Measurements from ENCODE around the gene ALDH16A1. TPM values are rescaled to one million over a fixed set of nuclear protein-coding genes. Genes with fewer than 3 reads are reported as not detected.

Gene ALDH16A1
- 10 to 100 TPM; 33.9 to 70.5 (median 63.5) TPM for total RNA-seq

DNA sequence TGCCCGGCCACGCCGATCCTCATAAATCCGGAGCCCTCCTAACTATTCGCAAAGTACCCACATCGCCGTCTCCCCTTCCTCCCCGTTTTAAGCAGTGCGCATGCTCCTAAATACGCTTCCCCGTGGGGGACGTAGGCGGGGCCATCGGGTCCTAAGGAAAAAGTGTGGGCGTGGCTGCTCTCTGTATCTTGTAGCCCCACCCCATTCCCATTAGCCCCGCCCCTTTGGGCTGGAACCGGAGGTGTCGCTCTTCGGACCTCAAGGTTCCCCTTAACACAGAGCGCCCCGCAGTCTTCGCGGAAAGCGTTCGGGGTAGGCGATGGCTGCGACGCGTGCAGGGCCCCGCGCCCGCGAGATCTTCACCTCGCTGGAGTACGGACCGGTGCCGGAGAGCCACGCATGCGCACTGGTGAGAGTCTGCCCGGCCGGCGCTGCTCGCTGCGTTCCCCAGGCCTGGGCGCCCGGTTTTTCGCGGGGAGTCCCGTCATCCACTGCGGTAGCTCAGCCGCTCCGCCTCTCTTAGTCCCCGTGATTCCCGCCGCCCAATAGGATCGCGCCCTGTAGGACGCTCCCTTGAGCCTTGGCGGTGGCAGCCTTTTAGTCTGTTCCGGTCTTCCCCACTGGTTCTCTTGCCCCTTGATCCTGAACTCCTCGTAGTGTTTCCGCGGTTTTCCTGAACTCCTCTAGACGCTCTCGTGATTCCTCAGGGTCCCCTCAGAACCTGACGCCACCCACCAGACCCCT is at the start of gene ALDH16A1:
TSS of gene ALDH16A1 (plus strand) at position 213 of the 744 bp plus-strand sequence. CDS start at position 320, 107 bp downstream.
- Histone ChIP-seq H3K27ac (peak within 1 kb of the TSS; percentile 90 to 99 (median 94)), H3K4me1 (peaks cover 0 to 71% (median 16%) of the 10 kb centered on the region in 4 donors), H3K27me3 (no peaks in the 10 kb centered on the region), H3K9me3 (no peaks in the 10 kb centered on the region), H3K4me3 (peak within 1 kb of the TSS; percentile 56 to 92 (median 78)), H3K36me3 (peaks cover 0 to 21% (median 5%) of the 10 kb centered on the region in 3 donors)
- DNase-seq (ENCODE audit: low spot score in 2 of 2), result peak; percentile 95 to 100
- TF ChIP-seq EP300 (IDR thresholded peaks at IDR 0.05) (peak; percentile 74 to 90), CTCF (IDR thresholded peaks at IDR 0.05) (peak in 1 of 5 experiments; percentile 17), POLR2A (IDR thresholded peaks at IDR 0.05) (peak; percentile 85 to 96)
- WGBS, 2 donors, result 0% methylated on average over 39 to 60 of the region's 66 CpGs

DNA sequence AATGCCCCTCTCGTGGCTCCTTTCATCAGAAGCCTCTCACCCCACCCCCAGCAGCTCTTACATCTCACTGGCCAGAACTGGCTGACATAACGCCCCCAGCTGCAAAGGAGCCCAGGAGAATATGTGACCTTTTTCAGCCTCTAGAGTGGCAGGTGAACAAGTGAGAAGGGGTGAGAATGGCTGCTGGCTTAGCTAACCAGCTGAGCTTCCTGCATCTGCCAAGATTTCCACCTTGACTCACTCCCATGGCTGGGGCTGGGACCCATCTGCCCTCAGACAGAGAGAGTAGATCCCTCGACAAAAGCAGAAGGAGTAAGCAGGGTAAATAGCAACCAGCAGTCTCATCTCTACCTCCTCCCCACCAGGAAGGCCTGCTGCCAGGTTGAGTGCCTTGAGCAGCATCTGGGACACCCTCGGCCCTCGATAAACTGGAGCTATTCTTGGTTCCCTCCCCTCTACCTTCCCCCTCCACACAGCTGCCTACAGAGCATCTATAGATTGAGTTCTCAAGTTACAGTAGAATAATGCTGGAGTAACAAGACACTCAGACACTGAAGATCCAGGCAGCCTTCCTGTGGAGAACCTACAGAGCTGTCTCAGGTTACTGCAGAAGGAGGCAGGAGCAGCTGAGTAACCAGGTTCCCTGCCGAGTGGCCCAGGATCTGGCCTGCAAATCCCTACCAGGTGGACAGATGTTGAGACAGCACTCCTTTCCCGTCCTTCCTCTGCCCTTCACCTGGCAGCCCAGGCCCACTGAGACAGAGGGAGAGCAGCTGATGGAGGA is 49.4 kb upstream of the ALDH16A1 start:
- 48 to 51% methylated on average over 7 of the region's 7 CpGs for WGBS, 2 donors
- DNase-seq (ENCODE audit: low spot score in 2 of 2), result no peak
- TF ChIP-seq EP300 (IDR thresholded peaks at IDR 0.05), result no peak
- TF ChIP-seq CTCF (IDR thresholded peaks at IDR 0.05), result no peak

DNA sequence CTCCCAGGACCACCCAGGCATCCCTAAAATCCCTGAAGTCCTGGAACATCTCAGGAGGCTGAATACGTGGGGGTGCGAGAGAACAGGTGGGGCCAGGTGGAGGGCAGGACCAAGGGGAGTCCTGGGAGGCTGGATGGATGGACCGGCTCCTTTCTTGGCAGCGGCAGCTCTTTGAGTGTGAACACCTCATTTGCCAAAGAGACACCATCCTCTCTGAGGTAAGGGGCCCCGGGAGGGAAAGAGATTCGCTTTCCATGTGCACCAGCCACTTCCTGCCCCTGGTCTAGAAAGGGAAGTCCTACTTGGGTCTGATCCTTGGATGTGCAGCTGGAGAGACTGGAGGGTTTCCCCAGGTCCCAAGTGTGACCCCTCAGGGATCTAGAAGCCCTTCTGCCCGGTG is 45.9 kb upstream of the ALDH16A1 start:
- TF ChIP-seq POLR2A (IDR thresholded peaks at IDR 0.05) (no peak), CTCF (IDR thresholded peaks at IDR 0.05) (no peak), EP300 (IDR thresholded peaks at IDR 0.05) (no peak)
- Histone ChIP-seq H3K27me3 (no peaks in the 10 kb centered on the region), H3K36me3 (no peaks in the 10 kb centered on the region), H3K9me3 (no peaks in the 10 kb centered on the region), H3K4me1 (peaks cover 0 to 12% (median 0%) of the 10 kb centered on the region in 4 donors), H3K27ac (no peak overlapping the region), H3K4me3 (no peak overlapping the region)
- WGBS, 2 donors, result 72 to 75% methylated on average over 7 of the region's 7 CpGs
- no peak for DNase-seq (ENCODE audit: low spot score in 2 of 2)

More for the DNA sequence above, 49.4 kb upstream of the ALDH16A1 start:
- no peaks in the 10 kb centered on the region for H3K27me3 ChIP-seq
- H3K27ac ChIP-seq, result no peak overlapping the region
- H3K36me3 ChIP-seq, result no peaks in the 10 kb centered on the region
- H3K4me1 ChIP-seq, result no peaks in the 10 kb centered on the region
- no peaks in the 10 kb centered on the region for H3K9me3 ChIP-seq
- H3K4me3 ChIP-seq, result no peak overlapping the region

GRCh38 chr19:49407482-49408015 is 45.5 kb upstream of the ALDH16A1 start:
- no peak for TF ChIP-seq CTCF (IDR thresholded peaks at IDR 0.05)
- no peak for TF ChIP-seq POLR2A (IDR thresholded peaks at IDR 0.05)
- no peak for TF ChIP-seq EP300 (IDR thresholded peaks at IDR 0.05)
- Histone ChIP-seq H3K36me3 (no peaks in the 10 kb centered on the region), H3K9me3 (no peaks in the 10 kb centered on the region), H3K4me3 (no peak overlapping the region), H3K4me1 (peaks cover 0 to 12% (median 0%) of the 10 kb centered on the region in 4 donors), H3K27ac (no peak overlapping the region), H3K27me3 (peaks cover 0 to 3% of the 10 kb centered on the region in 2 donors)
- no peak for DNase-seq (ENCODE audit: low spot score in 2 of 2)
- 88 to 89% methylated on average over 16 of the region's 16 CpGs for WGBS, 2 donors
